ENCODE measurements around the gene AMZ2.

Gene AMZ2, protein sequence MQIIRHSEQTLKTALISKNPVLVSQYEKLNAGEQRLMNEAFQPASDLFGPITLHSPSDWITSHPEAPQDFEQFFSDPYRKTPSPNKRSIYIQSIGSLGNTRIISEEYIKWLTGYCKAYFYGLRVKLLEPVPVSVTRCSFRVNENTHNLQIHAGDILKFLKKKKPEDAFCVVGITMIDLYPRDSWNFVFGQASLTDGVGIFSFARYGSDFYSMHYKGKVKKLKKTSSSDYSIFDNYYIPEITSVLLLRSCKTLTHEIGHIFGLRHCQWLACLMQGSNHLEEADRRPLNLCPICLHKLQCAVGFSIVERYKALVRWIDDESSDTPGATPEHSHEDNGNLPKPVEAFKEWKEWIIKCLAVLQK

DNA sequence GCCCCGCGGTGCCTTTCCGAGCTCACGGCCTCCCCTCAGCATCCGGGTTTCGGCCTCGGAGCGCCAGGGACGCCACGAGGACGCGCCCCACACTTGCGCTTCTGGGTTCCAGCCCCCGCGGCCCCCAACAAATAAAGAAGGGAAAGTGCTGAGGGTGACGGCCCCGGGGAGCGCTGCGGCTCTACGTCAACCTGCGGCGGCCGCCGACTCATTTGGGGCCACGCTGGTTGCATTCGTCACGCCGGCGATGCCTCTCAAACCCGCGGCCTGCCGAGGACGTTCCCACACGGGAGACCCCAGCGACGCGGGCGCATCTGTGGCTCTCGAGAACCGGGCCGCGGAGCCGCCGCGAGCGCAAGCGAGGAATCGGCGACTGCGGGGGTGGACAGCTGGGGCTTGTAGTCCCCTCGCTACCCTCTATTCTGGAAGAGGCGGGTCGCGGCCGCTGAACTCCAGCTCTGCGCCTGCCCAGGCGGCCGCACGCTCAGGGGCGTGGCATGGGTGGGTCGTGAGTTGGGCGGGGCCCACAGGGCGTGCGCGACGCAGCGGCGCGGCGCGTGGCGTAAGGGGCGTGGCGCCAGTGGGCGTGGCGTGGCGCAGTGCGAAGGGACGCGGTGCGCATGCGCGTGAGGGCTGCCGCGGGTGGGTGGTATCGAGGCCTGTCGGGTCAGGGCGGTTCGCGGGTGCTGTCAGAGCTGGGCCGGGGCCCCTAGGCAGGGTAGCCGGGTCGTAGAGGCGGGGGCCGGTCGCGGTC is at the start of gene AMZ2:
Gene AMZ2 (plus strand): TSS at position 599 of the 754 bp plus-strand sequence. CDS start 2,145 bp downstream, outside the sequence.
- H3K4me3 ChIP-seq (ENCODE audit: low read length) = peak within 1 kb of the TSS; percentile 97
- H3K4me1 ChIP-seq (ENCODE audit: low read length) = peaks cover 16% of the 10 kb centered on the region
- peaks cover 24% of the 10 kb centered on the region for H3K79me2 ChIP-seq (ENCODE audit: low read length)
- H3K9ac ChIP-seq (ENCODE audit: low read length) = peak within 1 kb of the TSS; percentile 90
- no peaks in the 10 kb centered on the region for H4K20me1 ChIP-seq (ENCODE audit: insufficient read depth, low read length)
- H3K36me3 ChIP-seq (replicated peaks; ENCODE audit: low read depth, low read length) = peaks cover 10% of the 10 kb centered on the region
- peak within 1 kb of the TSS; percentile 81 for H3K27ac ChIP-seq (ENCODE audit: low read length)
- H3K4me2 ChIP-seq (ENCODE audit: low read length) = peak within 1 kb of the TSS; percentile 99
- no peaks in the 10 kb centered on the region for H3K9me3 ChIP-seq (ENCODE audit: insufficient read depth, low read length)
- TF ChIP-seq EZH2phosphoT487 (IDR thresholded peaks at IDR 0.05; ENCODE audit: low read depth) = no peak
- TF ChIP-seq, protein P1, sequence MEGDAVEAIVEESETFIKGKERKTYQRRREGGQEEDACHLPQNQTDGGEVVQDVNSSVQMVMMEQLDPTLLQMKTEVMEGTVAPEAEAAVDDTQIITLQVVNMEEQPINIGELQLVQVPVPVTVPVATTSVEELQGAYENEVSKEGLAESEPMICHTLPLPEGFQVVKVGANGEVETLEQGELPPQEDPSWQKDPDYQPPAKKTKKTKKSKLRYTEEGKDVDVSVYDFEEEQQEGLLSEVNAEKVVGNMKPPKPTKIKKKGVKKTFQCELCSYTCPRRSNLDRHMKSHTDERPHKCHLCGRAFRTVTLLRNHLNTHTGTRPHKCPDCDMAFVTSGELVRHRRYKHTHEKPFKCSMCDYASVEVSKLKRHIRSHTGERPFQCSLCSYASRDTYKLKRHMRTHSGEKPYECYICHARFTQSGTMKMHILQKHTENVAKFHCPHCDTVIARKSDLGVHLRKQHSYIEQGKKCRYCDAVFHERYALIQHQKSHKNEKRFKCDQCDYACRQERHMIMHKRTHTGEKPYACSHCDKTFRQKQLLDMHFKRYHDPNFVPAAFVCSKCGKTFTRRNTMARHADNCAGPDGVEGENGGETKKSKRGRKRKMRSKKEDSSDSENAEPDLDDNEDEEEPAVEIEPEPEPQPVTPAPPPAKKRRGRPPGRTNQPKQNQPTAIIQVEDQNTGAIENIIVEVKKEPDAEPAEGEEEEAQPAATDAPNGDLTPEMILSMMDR (IDR thresholded peaks at IDR 0.05; ENCODE audit: low read depth, low read length) = no peak
- peak within 1 kb of the TSS; percentile 24; the same call in 1 of the 2 replicates for H2AFZ ChIP-seq (ENCODE audit: low read depth, low read length)
- no peaks in the 10 kb centered on the region for H3K27me3 ChIP-seq (ENCODE audit: low read depth, low read length)

DNA sequence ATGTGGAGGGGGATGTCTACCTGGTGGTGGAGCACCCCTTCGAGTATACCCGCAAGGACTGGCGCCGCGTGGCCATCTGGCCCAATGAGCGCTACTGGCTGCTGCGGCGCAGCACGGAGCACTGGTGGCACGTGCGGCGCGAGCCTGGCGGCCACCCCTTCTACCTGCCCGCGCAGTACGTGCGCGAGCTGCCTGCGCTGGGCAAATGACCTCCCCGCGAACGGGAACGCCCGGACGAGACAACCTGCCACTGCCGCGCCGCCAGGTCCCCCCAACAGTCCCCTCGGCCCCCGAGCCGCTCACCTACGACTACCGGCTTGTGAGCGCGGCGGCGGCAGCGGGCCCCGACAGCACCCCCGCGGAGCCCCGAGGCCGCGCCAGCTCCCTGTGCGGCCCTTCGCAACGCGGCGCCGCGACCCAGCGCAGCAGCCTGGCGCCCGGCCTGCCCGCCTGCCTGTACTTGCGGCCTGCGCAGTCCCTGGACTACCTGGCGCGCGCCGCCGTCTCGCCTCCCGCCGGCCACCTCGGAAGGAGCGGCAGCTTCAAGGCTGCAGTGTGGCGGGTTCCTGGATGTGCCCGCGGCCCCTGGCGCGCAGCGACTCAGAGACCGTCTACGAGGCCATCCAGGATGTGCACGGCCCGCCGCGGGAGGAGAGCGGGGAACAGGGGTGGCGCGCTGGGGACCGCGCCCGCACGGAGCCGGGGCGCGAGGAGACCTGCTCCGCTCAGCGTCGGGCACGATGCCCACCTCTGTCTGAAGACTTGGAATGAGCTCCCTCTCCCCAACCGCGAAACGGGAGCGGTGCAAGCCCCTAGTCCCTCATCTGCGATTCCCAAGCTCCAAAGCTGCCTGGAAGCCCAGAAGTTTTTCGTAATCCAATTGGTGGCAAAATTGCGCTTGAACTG is 48.7 kb upstream of the AMZ2 start:
- H3K4me2 ChIP-seq (ENCODE audit: low read length) = no peak overlapping the region
- no peaks in the 10 kb centered on the region for H3K79me2 ChIP-seq (ENCODE audit: low read length)
- no peak for TF ChIP-seq EZH2phosphoT487 (IDR thresholded peaks at IDR 0.05; ENCODE audit: low read depth)
- TF ChIP-seq, protein P1 (IDR thresholded peaks at IDR 0.05; ENCODE audit: low read depth, low read length) = no peak
- H3K4me3 ChIP-seq (ENCODE audit: low read length) = no peak overlapping the region
- peaks cover 12% of the 10 kb centered on the region for H3K27me3 ChIP-seq (ENCODE audit: low read depth, low read length)
- H3K4me1 ChIP-seq (ENCODE audit: low read length) = peaks cover 15% of the 10 kb centered on the region
- no peak overlapping the region for H2AFZ ChIP-seq (ENCODE audit: low read depth, low read length)
- H3K27ac ChIP-seq (ENCODE audit: low read length) = no peak overlapping the region
- H4K20me1 ChIP-seq (ENCODE audit: insufficient read depth, low read length) = no peaks in the 10 kb centered on the region
- no peaks in the 10 kb centered on the region for H3K9me3 ChIP-seq (ENCODE audit: insufficient read depth, low read length)
- H3K9ac ChIP-seq (ENCODE audit: low read length) = no peak overlapping the region
- H3K36me3 ChIP-seq (replicated peaks; ENCODE audit: low read depth, low read length) = no peaks in the 10 kb centered on the region

DNA sequence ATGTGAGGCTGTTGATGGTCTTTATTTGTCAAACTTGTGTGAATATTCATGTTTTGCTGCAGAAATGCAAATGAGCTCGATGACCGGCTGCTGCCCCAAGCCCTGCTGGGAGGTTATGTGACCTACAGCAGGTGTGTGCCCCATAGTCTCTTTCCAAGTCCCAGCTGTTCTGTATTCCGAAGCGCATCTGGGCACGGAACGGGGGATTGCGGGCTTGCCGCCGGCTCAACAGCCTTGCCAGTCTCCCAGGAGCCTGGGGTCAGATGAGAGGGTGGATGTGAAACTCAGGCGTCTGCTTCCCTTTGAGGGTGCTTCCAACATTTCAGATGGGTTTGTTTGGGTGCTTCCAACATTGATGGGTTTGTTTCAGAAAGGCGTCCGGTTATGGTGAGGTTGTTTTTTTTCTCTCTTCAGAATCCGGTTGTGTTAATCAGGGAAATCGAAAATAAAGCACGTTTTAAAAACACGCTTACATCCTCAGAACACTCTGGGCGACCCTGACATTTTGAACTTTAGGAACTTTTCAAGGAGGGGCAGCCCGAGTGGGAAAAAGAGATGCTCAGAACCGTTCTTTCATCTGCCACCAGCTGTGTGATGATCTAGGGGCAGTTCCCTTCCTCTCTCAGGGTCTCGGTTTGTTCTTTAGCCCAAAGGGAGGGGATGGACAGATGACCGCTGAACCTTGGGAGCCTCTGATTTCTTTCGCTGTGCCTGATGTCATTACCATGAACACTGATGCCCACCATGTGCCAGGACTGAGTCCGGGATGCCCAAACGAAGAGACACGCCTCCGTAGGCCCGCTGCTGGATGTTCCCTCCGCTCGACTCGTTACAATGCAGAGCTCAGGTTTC is 47.8 kb upstream of the AMZ2 start:
- H3K79me2 ChIP-seq (ENCODE audit: low read length) = no peaks in the 10 kb centered on the region
- peak overlapping the region; percentile 90 for H2AFZ ChIP-seq (ENCODE audit: low read depth, low read length)
- H3K36me3 ChIP-seq (replicated peaks; ENCODE audit: low read depth, low read length) = no peaks in the 10 kb centered on the region
- no peaks in the 10 kb centered on the region for H3K9me3 ChIP-seq (ENCODE audit: insufficient read depth, low read length)
- peaks cover 12% of the 10 kb centered on the region for H3K27me3 ChIP-seq (ENCODE audit: low read depth, low read length)
- peak overlapping the region; percentile 80 for H3K4me3 ChIP-seq (ENCODE audit: low read length)
- no peak overlapping the region for H3K27ac ChIP-seq (ENCODE audit: low read length)
- H3K9ac ChIP-seq (ENCODE audit: low read length) = peak overlapping the region; percentile 60; the same call in 1 of the 2 replicates
- H4K20me1 ChIP-seq (ENCODE audit: insufficient read depth, low read length) = no peaks in the 10 kb centered on the region
- peaks cover 19% of the 10 kb centered on the region for H3K4me1 ChIP-seq (ENCODE audit: low read length)
- TF ChIP-seq, protein P1 (IDR thresholded peaks at IDR 0.05; ENCODE audit: low read depth, low read length) = no peak
- TF ChIP-seq EZH2phosphoT487 (IDR thresholded peaks at IDR 0.05; ENCODE audit: low read depth) = no peak
- H3K4me2 ChIP-seq (ENCODE audit: low read length) = peak overlapping the region; percentile 97

Data from OCI-LY3 (cell line).